GM21717 (cell line): ENCODE results near the gene PRKAA1.
"Not testable (repeated sequence)": the region's sequence is repeated elsewhere in the genome, so short reads cannot be mapped to it uniquely, and the experiment has no call there.

Experiments
- ATAC-seq: cut with Tn5 transposase; IDR thresholded peaks from one replicate; pipeline ENCODE4 v1.9.1; 2021; ENCODE audit warnings: mild to moderate bottlenecking, moderate library complexity; ENCODE audit not compliant: unreplicated experiment

Gene PRKAA1

DNA sequence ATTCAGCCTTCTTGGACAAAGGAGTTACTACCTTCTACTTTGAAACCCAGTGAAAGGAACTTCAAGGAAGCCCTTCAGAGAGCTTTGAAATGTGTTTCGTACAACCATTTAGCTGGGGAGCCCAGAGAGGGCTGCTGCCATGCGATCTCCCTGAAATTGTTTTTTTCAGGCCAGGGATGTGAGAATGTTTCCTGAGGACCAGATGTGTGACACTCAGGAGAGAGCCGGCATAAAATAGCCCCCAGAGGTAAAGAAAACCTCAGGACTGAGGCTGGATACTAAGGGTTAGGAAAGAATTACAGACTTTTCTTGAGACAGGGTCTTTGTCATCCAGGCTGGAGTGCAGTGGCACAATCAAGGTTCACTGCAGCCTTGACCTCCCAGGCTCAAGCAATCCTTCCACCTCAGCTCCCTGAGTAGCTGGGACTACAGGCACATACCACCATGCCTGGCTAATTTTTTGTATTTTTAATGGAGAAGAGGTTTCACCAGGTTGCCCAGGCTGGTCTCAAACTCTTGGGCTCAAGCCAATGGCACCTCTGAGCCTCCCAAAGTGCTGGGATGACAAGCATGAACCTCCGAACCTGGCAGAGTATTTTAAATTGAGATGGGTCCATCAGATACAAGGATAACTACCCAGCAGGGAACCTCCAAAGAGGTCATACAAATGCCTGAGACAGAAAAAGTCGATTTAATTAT is 28.5 kb upstream of the PRKAA1 start:
- ATAC-seq, result no peak

DNA sequence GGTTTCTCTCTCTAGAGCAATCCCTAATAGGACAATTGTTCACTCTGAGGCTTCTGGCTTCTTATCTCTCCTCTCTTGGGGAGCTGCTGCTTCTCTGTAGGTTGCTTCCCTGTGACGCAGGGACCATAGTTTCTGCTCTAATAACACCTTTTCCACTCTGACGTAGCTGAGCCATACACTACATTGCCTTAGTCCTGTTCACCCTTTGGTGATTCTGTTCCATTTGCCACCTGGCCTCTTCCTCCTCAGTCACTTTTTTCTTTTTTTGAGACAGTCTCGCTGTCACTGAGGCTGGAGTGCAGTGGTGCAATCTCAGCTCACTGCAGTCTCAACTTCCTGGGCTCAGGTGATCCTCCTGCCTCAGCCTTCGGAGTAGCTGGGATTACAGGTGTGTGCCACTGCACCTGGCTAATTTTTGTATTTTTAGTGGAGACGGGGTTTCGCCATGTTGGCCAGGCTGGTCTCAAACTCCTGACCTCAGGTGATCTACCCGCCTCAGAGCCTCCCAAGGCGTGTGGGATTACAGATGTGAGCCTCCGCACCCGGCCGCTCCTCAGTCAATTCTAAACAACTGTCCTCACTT is 27.4 kb upstream of the PRKAA1 start:
- not testable (repeated sequence) for ATAC-seq

DNA sequence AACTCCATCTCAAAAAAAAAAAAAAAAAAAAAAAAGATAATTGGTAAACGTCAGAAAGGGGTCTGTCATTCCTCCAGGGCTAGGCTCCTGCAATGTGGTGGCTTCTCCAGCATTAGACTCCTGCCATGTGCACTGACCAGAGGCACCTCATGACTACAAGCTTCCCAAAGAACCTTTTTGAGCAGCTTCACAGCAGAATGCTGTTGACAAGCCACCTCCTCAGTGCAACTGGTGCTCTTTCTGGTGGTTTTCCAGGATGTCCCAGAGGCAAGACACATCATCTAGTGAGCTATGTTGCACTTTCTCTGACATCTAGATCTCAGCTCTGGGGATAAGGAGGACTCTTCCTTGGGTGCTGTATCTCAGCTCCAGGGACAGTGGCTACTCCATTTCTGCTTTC is 25.3 kb upstream of the PRKAA1 start:
- no peak for ATAC-seq

DNA sequence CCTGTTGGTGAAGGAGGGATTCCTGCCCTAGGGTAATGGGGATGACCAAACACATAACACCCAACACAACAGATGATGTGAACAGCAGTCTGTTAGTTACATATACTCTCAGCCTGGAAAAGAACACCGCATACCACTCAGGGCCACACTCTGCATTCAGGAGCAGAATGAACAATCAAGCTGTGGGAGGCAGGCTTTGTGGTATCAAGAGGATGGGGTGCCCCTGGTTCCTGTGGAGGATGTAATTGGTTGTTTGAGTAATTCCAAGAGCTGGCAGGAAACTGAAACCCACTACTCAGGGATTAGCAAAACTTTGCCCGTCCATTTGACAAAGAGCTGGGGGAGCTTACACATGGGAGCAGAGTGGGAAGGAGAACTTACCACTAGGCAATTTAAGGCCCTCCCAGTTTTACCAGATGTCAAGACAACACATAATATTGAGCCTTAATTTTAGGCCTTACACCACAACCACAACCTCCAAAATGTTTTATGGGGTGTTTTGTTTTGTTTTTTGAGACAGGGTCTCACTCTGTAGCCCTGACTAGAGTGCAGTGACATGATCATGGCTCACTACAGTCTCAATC is 15.6 kb upstream of the PRKAA1 start:
- no peak for ATAC-seq

DNA sequence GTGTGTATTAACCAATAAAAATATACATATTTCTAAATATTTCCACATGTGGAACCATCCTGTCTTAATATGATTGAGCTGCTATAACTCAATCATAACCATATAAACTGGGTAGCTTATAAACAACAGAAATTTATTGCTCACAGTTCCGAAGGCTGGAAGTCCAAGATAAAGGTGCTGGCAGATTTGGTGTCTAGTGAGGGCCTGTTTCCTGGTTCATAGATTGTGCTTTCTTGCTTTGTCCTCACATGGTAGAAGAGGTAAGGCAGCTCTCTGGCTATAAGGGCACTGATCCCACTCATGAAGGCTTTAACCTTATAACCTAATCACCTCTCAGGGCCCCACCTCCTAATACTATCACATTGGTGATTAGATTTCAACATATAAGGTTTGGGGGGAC is 14.0 kb upstream of the PRKAA1 start:
- no peak for ATAC-seq

DNA sequence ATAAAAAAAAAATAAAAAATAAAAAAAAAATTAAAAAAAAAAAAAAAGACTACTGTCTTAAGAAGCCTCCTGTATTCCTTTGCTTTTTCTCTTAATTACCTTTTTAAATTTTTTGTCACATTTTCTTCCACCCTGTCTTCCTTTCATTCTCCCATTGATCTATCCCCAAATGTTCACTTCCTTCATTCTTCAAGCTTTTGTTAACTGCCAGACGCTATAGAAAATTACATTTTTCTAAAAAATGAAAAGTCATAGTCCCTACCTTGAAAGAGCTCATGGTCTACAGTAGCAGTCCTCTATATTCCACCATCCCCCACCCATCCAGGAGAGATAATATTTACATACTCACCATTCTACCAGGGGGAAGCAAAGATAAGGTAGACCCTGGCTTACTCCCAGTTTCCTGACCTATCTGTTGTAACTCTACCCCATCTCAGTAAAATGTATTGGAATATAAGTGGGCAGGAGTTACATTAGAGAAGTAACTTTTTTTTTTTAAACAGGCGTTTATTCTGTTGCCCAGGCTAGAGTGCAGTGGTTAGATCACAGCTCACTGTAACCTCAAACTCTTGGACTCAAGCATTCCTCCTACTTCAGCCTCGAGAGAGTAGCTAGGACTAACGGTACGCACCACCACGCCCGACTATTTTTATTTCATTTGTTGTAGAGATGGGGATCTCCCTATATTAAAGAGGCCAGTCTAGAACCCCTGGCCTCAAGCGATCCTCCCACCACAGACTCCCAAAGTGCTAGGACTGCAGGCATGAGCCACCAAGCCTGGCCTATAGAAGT is 3.8 kb upstream of the PRKAA1 start:
- ATAC-seq, result no peak

DNA sequence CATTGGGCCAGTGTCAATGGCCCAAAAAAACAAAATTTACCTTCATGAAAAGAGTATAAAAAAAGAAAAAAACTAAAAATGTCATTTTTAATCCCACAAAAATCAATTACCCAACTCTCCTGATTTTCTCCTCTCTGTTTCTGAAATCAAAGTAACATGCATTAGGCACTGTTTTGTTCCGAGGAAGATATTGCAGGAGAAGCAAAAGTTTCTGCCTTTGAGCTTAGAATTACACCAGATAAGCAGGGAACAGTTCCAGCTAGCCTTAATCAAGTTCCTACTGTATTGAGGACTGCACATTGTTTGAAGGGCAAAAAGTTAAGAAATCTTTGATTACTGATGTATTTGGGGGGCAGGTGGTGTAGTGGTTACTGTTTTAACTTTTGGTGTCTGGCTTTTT is 1.1 kb upstream of the PRKAA1 start:
- no peak for ATAC-seq

DNA sequence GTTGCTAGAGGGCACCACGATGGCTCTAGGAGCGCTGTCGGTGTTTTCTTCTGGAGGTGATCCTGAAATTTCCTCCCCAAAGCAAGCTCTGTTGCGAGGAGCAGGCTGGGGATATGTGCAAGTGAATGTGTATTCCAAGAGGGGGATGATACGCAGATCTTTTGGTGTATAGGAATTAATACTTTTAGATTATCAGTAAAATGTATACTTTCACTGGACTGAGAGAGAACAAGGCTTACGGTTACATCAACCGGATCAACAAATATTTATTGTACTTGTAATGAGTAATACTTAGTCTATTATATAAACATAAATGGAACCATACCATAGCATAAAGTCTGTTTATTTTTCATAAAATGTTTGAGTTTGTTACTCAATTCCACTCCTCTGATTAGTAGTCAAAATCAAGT is 632 bp upstream of the PRKAA1 start:
- ATAC-seq, result no peak

DNA sequence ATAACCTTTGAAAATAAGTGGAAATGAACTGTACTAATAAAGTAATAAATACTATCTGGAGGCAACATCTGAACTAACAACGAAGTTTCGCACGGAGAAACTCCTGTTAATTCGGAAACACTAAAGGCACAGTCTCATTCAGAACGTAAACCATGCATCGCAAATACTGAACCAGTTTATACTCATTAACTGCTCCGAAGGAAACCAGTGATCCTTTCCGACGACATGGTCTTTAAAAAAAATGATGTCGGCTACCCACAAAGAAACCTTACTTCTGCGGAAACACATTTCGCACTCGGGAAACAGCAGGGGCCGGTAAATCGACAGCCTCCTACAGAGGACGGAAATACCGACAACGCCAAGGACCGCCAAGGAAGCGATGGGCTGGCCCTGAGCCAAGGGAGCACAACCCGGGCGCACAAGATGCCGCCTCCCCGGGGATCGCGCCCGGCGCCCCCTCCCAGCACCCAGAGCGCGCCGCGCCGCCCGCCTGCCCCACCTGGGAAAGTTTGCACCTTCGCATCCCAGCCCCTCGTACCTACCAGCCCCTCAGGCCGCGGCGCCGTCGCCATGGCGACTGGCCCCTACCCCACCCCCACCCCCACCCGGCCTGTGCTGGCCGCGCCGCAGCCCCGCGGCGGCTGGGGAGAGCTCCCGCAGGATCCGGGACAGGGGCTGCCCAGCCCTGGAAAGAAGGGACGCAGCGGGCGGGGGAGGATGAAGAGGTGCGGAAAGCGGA is 732 bp downstream of the PRKAA1 start:
- peak; percentile 40 for ATAC-seq

DNA sequence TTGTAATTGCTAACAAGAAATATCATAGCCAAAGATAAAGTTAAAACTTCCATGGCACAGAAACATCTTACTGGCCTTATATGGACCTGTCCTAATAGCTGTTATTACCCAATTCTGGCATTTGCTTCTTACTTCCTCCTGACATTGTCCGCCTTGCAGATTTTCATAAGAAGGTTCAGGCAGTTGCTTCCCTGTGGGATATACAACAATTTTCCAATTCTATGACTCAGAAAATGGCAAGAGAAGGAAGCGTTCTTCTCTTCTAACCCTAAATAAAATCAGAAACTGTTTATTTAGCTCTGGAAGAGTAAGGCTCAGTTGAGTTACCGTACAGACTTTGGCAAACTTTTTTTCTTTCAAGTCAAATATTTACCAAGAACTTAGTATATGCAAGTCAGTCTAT is 1.7 kb downstream of the PRKAA1 start:
- ATAC-seq, result no peak

DNA sequence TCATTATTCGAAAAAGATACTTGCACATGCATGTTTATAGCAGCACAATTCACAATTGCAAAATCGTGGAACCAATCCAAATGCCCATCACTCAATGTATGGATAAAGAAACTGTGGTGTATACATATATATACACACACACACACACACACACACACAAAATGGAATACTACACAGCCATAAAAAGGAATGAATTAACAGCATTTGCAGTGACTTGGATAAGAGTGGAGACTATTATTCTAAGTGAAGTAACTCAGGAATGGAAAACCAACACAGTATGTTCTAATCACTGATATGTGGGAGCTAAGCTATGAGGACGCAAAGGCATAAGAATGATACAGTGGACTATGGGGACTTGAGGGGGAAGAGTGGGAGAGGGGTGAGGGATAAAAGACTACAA is 3.3 kb downstream of the PRKAA1 start:
- ATAC-seq, result not testable (repeated sequence)

DNA sequence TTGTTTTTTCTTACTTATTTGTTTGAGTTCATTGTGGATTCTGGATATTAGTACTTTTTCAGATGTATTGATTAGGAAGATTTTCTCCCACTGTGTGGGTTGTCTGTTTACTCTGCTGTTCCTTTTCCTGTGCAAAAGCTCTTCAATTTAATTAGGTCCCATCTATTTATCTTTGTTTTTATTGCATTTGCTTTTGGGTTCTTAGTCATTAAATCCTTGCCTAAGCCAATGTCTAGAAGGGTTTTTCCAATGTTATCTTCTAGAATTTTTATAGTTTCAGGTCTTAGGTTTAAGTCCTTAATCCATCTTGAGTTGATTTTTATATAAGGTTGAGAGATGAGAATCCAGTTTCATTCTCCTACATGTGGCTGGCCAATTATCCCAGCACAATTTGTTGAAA is 3.8 kb downstream of the PRKAA1 start:
- ATAC-seq, result not testable (repeated sequence)

DNA sequence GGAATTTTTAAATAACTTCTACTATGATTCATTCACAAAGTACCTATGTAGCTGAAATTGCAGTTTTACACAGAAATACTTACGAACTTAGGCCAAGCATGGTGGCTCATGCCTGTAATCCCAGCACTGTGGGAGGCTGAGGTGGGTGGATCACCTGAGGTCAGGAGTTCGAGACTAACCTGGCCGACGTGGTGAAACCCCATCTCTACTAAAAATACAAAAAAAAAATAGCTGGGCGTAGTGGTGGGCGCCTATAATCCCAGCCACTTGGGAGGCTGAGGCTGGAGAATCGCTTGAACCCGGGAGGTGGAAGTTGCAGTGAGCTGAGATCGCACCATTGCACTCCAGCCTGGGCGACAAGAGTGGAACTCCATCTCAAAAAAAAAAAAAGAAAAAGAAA is 5.5 kb downstream of the PRKAA1 start:
- not testable (repeated sequence) for ATAC-seq

DNA sequence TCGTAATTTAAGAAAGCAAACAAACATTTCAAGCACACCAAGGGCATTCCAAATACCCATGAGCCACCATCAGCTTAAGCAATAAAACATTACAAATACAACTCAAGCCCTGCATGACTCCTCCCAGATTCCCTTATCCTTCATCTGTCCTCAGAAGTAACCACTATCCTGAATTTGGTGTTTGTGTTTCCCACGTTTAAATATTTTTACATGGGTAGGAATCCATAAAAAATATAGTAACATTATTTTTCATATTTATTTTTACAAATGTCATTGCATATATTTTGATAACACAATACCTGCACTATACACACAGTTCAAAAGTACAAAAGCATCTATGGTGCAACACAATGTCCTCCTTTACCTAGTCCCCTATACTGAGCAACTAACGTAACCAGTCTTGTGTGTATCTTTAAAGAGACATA is 6.4 kb downstream of the PRKAA1 start:
- no peak for ATAC-seq

DNA sequence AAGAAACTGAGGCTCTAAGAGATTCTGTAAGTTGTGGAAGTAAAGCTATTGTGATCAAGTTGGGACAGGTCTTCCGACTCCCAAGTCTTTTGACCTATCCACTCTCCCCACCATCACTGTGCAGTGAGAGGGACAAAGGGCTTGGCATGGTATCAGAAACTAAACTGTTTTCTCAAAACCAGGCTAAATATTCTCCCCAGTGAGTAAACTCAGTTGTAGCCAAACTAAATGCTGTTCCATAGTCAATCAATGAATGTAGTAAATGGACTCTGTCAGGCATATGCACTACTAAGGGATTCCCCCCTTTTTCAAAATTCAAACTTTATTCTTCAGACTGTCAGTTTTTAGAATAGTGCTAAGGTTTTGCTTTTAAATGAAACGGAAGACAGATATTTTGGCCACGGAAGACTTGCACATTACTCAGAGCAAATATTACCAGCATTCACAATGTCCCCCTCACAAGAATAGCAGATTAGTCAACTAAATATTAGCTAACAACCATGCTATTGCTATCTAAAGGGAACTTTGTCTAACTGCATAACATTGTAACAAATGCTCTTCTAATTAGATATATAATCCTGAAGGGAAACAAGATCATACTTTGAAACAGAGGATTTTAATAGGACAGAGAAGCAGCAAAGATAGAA is 7.1 kb downstream of the PRKAA1 start:
- no peak for ATAC-seq

DNA sequence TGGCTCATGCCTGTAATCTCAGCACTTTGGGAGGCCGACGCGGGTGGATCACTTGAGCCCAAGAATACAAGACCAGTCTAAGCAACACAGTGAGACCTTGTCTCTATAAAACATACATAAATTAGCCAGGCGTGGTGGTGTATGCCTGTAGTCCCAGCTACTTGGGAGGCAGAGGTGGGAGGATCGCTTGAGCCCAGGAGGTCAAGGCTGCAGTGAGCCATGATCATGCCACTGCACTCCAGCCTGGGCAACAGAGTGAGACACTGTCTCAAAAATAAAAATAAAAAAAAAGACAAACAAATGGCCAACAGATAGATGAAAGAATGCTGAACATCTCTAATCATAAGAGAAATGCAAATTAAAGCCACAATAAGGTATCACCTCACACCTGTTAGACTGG is 9.2 kb downstream of the PRKAA1 start:
- ATAC-seq, result not testable (repeated sequence)

DNA sequence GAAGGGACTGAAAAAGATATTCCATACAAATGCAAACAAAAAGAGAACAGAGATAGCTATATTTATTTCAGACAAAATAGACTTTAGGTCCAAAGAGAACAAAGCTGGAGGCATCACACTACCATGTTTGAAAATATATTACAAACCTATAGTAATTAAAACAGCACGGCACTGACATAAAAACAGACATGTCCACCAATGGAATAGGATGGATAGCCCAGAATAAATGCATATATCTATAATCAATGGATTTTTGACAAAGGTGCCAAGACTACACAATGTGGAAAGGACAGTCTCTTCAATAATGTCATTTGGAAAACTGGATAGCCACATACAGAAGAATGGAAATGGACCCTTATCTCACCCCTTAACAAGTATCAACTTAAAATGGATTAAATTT is 10.2 kb downstream of the PRKAA1 start:
- ATAC-seq, result no peak

DNA sequence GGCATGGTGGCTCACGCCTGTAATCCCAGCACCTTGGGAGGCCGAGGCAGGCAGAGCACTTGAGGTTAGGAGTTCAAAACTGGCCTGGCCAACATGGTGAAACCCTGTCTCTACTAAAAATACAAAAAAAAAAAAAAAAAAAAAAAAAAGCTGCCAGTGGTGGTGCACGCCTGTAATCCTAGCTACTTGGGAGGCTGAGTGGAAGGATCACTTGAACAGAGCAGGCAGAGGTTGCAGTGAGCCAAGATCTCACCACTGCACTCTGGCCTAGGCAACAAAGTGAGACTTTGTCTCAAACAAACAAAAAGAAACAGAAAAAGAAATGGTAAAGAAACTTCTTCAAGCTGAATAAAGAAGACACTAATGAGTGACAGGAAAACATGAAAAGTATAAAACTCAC is 11.5 kb downstream of the PRKAA1 start:
- not testable (repeated sequence) for ATAC-seq

DNA sequence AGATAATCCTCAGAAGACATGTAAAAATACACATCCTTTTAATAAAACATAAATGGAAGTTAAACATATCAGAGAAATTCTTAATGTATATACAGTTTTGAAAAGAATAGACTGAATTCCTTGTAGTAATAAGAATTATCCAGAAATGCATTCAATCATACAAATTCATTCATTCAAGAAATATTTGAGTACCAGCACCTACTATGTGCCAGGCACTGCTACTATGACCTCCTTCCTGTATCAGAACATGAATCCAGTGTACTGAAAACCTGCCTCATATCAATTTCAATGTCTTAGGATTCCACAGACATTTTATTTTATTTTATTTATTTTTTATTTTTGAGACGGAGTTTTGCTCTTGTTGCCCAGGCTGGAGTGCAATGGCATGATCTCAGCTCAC is 13.3 kb downstream of the PRKAA1 start:
- no peak for ATAC-seq

DNA sequence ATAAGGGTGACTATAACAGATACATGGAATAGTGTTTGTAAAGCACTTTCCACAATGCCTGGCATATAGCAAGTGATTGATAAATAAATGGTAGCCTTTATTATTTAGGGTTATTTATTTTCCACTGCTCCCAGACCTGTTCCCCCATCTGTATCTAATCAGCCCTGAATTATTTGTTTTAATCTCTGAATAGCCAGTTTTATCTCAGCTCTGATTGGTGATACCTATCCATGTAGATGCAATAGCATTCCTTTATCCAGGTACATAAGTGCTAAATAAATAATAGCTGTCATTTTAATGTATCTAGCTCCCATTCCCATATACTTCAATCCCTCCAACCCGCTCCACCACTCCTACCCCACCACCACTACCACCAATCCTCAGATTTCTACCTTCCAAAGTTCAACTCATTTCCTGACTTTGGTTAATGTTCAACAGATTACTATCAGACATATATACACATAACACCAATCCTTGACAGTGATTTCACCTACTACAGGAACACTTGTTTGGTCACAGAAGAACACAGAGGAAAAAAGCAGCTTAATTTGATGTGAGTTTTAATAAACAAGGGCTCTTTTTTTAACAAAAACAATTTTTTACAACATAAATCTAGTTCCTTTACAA is 14.0 kb downstream of the PRKAA1 start:
- no peak for ATAC-seq
